NB4 (cell line): Measurements from ENCODE around the gene DEFB131A.
"Not testable (repeated sequence)": the region's sequence is repeated elsewhere in the genome, so short reads cannot be mapped to it uniquely, and the experiment has no call there.

Experiments used
- MYC ChIP-seq: IDR thresholded peaks from 2 replicates; pipeline ENCODE4 v1.6.1; 2011; ENCODE audit warnings: low read depth, low read length
- POLR2A ChIP-seq: IDR thresholded peaks from 2 replicates; pipeline ENCODE4 v1.6.1; 2011; ENCODE audit warnings: mild to moderate bottlenecking; ENCODE audit not compliant: insufficient read length; ENCODE audit errors: extremely low read depth
- TF ChIP-seq, protein P1 (sequence below): IDR thresholded peaks from one replicate; pipeline ENCODE4 v1.5.1; 2012; ENCODE audit warnings: low read depth, low read length

DNA sequence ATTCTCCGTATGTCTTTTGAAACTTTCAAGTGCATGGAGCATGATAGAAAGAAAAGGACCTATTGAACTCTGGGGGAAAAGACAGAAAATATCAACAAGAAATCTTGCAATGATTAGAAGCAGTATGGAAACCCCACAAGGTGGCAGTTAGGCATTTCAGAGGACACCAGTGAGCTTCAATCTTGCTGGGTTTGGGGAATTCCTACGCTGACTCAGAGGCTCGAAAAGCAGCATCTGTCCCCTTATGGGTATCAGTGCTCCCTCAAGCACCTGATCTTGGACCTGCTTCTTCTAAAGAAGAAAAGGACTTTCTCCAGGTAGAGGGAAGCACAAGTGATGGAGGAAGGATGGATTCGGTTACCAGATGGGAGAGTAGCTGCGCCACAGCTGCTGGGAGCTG lies 10.8 kb downstream of the DEFB131A start:
- TF ChIP-seq, protein P1, sequence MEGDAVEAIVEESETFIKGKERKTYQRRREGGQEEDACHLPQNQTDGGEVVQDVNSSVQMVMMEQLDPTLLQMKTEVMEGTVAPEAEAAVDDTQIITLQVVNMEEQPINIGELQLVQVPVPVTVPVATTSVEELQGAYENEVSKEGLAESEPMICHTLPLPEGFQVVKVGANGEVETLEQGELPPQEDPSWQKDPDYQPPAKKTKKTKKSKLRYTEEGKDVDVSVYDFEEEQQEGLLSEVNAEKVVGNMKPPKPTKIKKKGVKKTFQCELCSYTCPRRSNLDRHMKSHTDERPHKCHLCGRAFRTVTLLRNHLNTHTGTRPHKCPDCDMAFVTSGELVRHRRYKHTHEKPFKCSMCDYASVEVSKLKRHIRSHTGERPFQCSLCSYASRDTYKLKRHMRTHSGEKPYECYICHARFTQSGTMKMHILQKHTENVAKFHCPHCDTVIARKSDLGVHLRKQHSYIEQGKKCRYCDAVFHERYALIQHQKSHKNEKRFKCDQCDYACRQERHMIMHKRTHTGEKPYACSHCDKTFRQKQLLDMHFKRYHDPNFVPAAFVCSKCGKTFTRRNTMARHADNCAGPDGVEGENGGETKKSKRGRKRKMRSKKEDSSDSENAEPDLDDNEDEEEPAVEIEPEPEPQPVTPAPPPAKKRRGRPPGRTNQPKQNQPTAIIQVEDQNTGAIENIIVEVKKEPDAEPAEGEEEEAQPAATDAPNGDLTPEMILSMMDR, result not testable (repeated sequence)
- not testable (repeated sequence) for TF ChIP-seq POLR2A, MYC
